KMS-11 (cell line): Measurements from ENCODE around the gene PFKM.

Experiments
- H2AFZ ChIP-seq: fragments of 200-600 bp; sonication (generic); 2 replicates; pipeline ENCODE4 v1.6.1; 2016; ENCODE audit warnings: antibody characterized with exemption, mixed run types, low read depth
- H3K27ac ChIP-seq: fragments of 200-600 bp; sonication (generic); 2 replicates; pipeline ENCODE4 v1.6.1; 2016; ENCODE audit warnings: mild to moderate bottlenecking, mixed run types
- H3K27me3 ChIP-seq: fragments of 200-600 bp; sonication (generic); 2 replicates; pipeline ENCODE4 v1.6.1; 2017; ENCODE audit warnings: mild to moderate bottlenecking, low read depth, mixed run types, moderate library complexity; ENCODE audit not compliant: insufficient read depth
- H3K36me3 ChIP-seq: fragments of 200-600 bp; sonication (generic); 2 replicates; pipeline ENCODE4 v1.6.1; 2017; ENCODE audit warnings: mild to moderate bottlenecking, mixed run types; ENCODE audit not compliant: insufficient read depth
- H3K4me1 ChIP-seq: fragments of 200-600 bp; sonication (generic); 2 replicates; pipeline ENCODE4 v1.6.1; 2016; ENCODE audit warnings: mild to moderate bottlenecking, low read depth, mixed run types; ENCODE audit not compliant: poor library complexity, severe bottlenecking
- H3K4me2 ChIP-seq: fragments of 200-600 bp; sonication (generic); 2 replicates; pipeline ENCODE4 v1.7.0; 2016; ENCODE audit warnings: mild to moderate bottlenecking, mixed run types
- H3K4me3 ChIP-seq: fragments of 200-600 bp; sonication (generic); IDR thresholded peaks from 2 replicates; pipeline ENCODE4 v1.6.1; 2017; ENCODE audit warnings: low read depth, low read length, mixed read lengths; ENCODE audit not compliant: insufficient read depth
- H3K79me2 ChIP-seq: fragments of 200-600 bp; sonication (generic); 2 replicates; pipeline ENCODE4 v1.6.1; 2016; ENCODE audit warnings: low read depth, mixed run types; ENCODE audit not compliant: insufficient read depth
- H3K9ac ChIP-seq: fragments of 200-600 bp; sonication (generic); 2 replicates; pipeline ENCODE4 v1.6.1; 2016; ENCODE audit warnings: mild to moderate bottlenecking, mixed run types
- H4K20me1 ChIP-seq: fragments of 200-600 bp; sonication (generic); 2 replicates; pipeline ENCODE4 v1.6.1; 2016; ENCODE audit warnings: mild to moderate bottlenecking, mixed run types; ENCODE audit not compliant: insufficient read depth
- CTCF ChIP-seq: fragments of 200-600 bp; sonication (generic); conservative IDR thresholded peaks from 2 replicates; pipeline ENCODE4 v1.6.1; 2017; ENCODE audit warnings: low read depth, mild to moderate bottlenecking, antibody characterized with exemption, low read length, moderate library complexity, mixed read lengths

PFKM gene

DNA sequence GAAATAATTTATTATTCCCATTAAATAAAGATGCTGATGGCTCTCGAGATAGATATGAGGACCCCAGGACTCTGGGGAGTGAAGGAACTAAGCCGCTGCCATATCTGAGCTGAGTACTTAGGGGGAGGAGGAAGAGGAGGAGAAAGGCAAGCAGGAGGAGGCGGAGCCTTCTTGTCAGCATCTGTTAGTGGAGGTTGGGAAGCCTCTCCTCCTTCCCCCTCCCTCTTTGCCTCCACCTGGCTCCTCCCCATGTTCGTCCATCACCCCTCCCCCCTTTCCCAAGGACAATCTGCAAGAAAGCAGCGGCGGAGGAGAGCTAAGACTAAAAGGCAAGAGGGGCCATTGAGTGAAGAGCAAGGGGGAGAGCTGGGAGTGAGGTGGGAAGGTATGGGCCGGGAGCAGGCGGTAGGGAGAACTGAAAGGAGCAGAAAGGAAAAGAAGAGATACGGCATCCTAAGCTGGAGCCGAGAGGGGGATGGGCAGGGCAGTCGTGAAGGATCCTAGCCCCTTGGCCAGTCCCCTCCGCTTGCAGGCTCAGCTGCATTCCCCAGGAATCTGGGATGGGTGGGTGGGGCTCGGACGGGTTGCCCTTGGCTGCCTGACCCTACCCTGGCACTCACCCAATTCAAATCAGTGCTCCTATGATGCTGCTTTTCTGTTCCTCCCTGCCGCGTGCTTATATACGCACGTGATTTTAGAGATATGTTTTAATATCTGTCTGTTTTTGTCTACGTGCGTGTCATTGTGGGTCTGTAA, at the start of gene PFKM:
PFKM (plus strand) TSS at position 287 of the 756 bp plus-strand sequence. CDS start 3,411 bp downstream, outside the sequence.
- peaks cover 31% of the 10 kb centered on the region for H3K79me2 ChIP-seq
- TF ChIP-seq CTCF = no peak
- peaks cover 25% of the 10 kb centered on the region for H3K4me1 ChIP-seq
- peaks cover 7% of the 10 kb centered on the region; the same call in 1 of the 2 replicates for H3K36me3 ChIP-seq
- H2AFZ ChIP-seq = peak within 1 kb of the TSS; percentile 72
- peak within 1 kb of the TSS; percentile 4 for H3K4me3 ChIP-seq
- H4K20me1 ChIP-seq = no peaks in the 10 kb centered on the region
- no peaks in the 10 kb centered on the region for H3K27me3 ChIP-seq
- peak within 1 kb of the TSS; percentile 95 for H3K4me2 ChIP-seq
- H3K27ac ChIP-seq = peak within 1 kb of the TSS; percentile 68
- H3K9ac ChIP-seq = peak within 1 kb of the TSS; percentile 92

- H3K27me3 ChIP-seq = no peaks in the 10 kb centered on the region
- no peak for TF ChIP-seq CTCF
- H3K79me2 ChIP-seq = no peaks in the 10 kb centered on the region
- no peaks in the 10 kb centered on the region; the same call in 1 of the 2 replicates for H3K36me3 ChIP-seq
- no peaks in the 10 kb centered on the region for H3K4me1 ChIP-seq
- H4K20me1 ChIP-seq = no peaks in the 10 kb centered on the region
- H3K27ac ChIP-seq = no peak overlapping the region
- no peak overlapping the region for H3K4me2 ChIP-seq
- no peak overlapping the region for H3K4me3 ChIP-seq
- no peak overlapping the region for H3K9ac ChIP-seq
- H2AFZ ChIP-seq = no peak overlapping the region
These were observed 49.1 kb upstream of the PFKM start for GRCh38 chr12:48070033-48070432.

GRCh38 chr12:48070731-48071130, 48.4 kb upstream of the PFKM start:
- Histone ChIP-seq H4K20me1 (no peaks in the 10 kb centered on the region), H3K27me3 (no peaks in the 10 kb centered on the region), H3K36me3 (no peaks in the 10 kb centered on the region; the same call in 1 of the 2 replicates), H3K9ac (no peak overlapping the region), H2AFZ (no peak overlapping the region), H3K27ac (no peak overlapping the region), H3K4me3 (no peak overlapping the region), H3K4me1 (no peaks in the 10 kb centered on the region), H3K79me2 (no peaks in the 10 kb centered on the region), H3K4me2 (no peak overlapping the region)
- TF ChIP-seq CTCF = no peak

DNA sequence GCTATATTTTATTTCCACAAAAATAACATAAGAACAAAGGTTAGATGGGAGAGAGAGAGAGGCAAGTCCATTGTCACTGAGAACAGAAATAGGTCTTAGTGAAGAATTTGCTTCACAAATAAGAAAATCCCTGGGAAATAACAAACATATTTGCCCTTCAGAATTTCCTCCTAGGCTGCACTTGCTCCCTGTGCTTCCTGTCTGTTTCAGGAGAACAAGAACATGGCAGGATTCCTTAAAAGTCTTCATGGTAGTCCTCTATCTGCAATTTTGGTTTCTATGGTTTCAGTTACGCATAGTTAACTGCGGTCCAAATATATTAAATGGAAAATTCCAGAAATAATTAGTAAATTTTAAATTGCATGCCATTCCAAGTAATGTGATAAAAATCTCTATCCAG, 47.4 kb upstream of the PFKM start:
- H3K4me2 ChIP-seq = no peak overlapping the region
- no peaks in the 10 kb centered on the region; the same call in 1 of the 2 replicates for H3K36me3 ChIP-seq
- no peaks in the 10 kb centered on the region for H4K20me1 ChIP-seq
- H3K27me3 ChIP-seq = no peaks in the 10 kb centered on the region
- no peak overlapping the region for H3K27ac ChIP-seq
- no peak overlapping the region for H2AFZ ChIP-seq
- H3K4me3 ChIP-seq = no peak overlapping the region
- H3K4me1 ChIP-seq = no peaks in the 10 kb centered on the region
- TF ChIP-seq CTCF = no peak
- H3K79me2 ChIP-seq = no peaks in the 10 kb centered on the region
- no peak overlapping the region for H3K9ac ChIP-seq
